Mammary epithelial cell (primary cell): ENCODE measurements around the gene PAM.

ENCODE experiments used
- EZH2 ChIP-seq: IDR thresholded peaks from 2 replicates; pipeline ENCODE4 v1.6.1; 2012; ENCODE audit warnings: low read length, inconsistent platforms, borderline replicate concordance
- TF ChIP-seq, protein P1 (sequence below), 2 donors: IDR thresholded peaks in 1 of 2; conservative IDR thresholded peaks in 1 of 2; 2 replicates each; pipeline ENCODE4 v1.5.1; 2011 to 2012; ENCODE audit warnings: inconsistent platforms in 2 of 2, low read length in 2 of 2, mild to moderate bottlenecking in 2 of 2, control low read depth in 1 of 2, low read depth in 1 of 2; ENCODE audit not compliant: insufficient read depth in 1 of 2; ENCODE audit errors: extremely low read depth in 1 of 2

DNA sequence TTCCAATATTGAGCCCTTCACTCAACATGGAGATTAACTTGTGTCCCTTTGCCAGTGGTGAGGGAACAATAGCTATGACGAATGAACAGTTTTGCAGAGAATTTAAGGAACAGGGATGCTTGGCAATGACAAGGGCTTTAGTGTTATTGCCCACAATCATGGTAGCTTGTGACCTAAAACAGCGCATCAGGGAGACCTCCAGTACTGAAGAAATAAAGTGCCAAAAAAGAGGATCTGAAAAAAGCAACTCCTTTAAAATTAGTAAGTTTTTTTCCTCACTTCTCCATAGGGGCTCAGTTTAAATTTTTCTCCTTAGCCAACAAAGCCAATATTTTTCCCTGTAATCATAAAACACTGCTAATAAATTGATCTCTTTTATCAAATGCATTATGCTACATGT is 41.8 kb upstream of the PAM start:
- TF ChIP-seq EZH2: no peak
- TF ChIP-seq, protein P1, sequence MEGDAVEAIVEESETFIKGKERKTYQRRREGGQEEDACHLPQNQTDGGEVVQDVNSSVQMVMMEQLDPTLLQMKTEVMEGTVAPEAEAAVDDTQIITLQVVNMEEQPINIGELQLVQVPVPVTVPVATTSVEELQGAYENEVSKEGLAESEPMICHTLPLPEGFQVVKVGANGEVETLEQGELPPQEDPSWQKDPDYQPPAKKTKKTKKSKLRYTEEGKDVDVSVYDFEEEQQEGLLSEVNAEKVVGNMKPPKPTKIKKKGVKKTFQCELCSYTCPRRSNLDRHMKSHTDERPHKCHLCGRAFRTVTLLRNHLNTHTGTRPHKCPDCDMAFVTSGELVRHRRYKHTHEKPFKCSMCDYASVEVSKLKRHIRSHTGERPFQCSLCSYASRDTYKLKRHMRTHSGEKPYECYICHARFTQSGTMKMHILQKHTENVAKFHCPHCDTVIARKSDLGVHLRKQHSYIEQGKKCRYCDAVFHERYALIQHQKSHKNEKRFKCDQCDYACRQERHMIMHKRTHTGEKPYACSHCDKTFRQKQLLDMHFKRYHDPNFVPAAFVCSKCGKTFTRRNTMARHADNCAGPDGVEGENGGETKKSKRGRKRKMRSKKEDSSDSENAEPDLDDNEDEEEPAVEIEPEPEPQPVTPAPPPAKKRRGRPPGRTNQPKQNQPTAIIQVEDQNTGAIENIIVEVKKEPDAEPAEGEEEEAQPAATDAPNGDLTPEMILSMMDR (conservative IDR thresholded peaks at IDR 0.05 in 1 of 2, IDR thresholded peaks at IDR 0.05 in 1 of 2; ENCODE audit: extremely low read depth in 1 of 2, insufficient read depth in 1 of 2, low read depth in 1 of 2, low read length in 2 of 2): no peak
